ENCODE results near the gene AP4S1. TPM values are rescaled to one million over a fixed set of nuclear protein-coding genes. Genes with fewer than 3 reads are reported as not detected.

Gene AP4S1
- total RNA-seq, 1 experiment from 2014 or later, result 3.3 TPM

DNA sequence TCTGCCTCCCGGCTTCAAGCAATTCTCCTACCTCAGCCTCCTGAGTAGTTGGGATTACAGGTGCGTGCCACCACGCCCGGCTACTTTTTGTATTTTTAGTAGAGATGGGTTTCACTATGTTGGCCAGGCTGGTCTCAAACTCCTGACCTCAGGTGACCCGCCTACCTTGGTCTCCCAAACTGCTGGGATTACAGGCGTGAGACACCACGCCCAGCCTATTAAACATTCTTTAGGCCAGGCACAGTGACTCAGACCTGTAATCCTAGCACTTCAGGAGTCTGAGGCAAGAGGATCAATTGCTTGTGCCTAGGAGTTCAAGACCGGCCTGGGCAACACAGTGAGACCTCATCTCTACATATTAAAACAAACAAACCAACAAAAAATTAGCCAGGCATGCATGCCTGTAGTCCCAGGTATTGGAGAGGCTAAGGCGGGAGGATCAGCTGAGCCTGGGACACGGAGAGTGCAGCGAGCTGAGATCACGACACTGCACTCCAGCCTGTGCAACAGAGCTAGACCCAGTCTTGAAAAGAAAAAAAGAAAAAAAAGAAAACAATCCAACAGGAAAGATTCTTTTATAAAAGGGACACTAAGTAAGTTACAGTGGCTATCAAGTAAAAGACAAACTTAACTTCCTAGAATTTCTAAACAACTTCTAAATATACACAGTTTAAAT, 111.9 kb downstream of the AP4S1 start:
- in situ Hi-C loops (cut with HindIII; ENCODE audit: low pct_unique_long_range_greater_than_20kb, low sequenced_read_pairs), result no loop called here
- H3K4me3 ChIP-seq (ENCODE audit: low read depth in 2 of 2, low read length in 2 of 2), result no peak overlapping the region
- CTCF ChIA-PET, result no interaction called here
- no TSS peak for BruUV-seq (replicated peaks)
- no peak overlapping the region for H3K27ac ChIP-seq (ENCODE audit: low read length)
- DNase-seq (ENCODE audit: low read depth, low spot score) (no peak), ATAC-seq (no peak)
- peaks cover 47% of the 10 kb centered on the region for H3K36me3 ChIP-seq (ENCODE audit: control insufficient read depth, insufficient read depth, low read length)
- H3K27me3 ChIP-seq (ENCODE audit: control insufficient read depth, insufficient read depth, low read length), result no peaks in the 10 kb centered on the region
- H3K9me3 ChIP-seq (ENCODE audit: control insufficient read depth, insufficient read depth, low read depth, low read length), result no peaks in the 10 kb centered on the region
- POLR2A ChIA-PET, result no interaction called here
- no peaks in the 10 kb centered on the region for H3K4me1 ChIP-seq (ENCODE audit: control insufficient read depth, insufficient read depth, low read length)
- intact Hi-C loops (cut with micrococcal nuclease; ENCODE audit: unreplicated experiment), result no loop called here
- no peak for TF ChIP-seq TCF7L2 (IDR thresholded peaks at IDR 0.05; ENCODE audit: low read depth, low read length)
- TF ChIP-seq, protein P1, sequence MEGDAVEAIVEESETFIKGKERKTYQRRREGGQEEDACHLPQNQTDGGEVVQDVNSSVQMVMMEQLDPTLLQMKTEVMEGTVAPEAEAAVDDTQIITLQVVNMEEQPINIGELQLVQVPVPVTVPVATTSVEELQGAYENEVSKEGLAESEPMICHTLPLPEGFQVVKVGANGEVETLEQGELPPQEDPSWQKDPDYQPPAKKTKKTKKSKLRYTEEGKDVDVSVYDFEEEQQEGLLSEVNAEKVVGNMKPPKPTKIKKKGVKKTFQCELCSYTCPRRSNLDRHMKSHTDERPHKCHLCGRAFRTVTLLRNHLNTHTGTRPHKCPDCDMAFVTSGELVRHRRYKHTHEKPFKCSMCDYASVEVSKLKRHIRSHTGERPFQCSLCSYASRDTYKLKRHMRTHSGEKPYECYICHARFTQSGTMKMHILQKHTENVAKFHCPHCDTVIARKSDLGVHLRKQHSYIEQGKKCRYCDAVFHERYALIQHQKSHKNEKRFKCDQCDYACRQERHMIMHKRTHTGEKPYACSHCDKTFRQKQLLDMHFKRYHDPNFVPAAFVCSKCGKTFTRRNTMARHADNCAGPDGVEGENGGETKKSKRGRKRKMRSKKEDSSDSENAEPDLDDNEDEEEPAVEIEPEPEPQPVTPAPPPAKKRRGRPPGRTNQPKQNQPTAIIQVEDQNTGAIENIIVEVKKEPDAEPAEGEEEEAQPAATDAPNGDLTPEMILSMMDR (IDR thresholded peaks at IDR 0.05), result no peak
- TF ChIP-seq, protein P2, sequence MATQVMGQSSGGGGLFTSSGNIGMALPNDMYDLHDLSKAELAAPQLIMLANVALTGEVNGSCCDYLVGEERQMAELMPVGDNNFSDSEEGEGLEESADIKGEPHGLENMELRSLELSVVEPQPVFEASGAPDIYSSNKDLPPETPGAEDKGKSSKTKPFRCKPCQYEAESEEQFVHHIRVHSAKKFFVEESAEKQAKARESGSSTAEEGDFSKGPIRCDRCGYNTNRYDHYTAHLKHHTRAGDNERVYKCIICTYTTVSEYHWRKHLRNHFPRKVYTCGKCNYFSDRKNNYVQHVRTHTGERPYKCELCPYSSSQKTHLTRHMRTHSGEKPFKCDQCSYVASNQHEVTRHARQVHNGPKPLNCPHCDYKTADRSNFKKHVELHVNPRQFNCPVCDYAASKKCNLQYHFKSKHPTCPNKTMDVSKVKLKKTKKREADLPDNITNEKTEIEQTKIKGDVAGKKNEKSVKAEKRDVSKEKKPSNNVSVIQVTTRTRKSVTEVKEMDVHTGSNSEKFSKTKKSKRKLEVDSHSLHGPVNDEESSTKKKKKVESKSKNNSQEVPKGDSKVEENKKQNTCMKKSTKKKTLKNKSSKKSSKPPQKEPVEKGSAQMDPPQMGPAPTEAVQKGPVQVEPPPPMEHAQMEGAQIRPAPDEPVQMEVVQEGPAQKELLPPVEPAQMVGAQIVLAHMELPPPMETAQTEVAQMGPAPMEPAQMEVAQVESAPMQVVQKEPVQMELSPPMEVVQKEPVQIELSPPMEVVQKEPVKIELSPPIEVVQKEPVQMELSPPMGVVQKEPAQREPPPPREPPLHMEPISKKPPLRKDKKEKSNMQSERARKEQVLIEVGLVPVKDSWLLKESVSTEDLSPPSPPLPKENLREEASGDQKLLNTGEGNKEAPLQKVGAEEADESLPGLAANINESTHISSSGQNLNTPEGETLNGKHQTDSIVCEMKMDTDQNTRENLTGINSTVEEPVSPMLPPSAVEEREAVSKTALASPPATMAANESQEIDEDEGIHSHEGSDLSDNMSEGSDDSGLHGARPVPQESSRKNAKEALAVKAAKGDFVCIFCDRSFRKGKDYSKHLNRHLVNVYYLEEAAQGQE (IDR thresholded peaks at IDR 0.05; ENCODE audit: insufficient read depth in 1 of 2, low read depth in 2 of 2, low read length in 1 of 2), result no peak

DNA sequence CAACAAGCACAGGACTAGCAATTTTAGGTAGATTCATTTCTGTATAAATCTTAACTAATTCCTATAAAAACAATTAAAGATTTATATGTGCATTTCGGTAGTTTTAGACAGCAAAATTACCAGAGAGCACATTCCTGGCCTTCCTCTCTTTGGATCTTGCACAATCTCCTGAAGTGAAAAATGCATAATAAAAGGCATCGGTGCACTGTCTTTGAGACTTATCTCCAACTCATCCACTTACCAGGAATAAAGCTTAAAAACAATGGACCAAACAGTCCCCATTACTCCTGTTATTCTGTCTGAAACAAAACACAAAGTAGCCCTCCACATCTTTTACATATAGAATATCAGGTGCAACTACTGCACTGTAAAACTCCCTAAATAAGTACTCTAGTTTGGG, 112.9 kb downstream of the AP4S1 start:
- intact Hi-C loops (cut with micrococcal nuclease; ENCODE audit: unreplicated experiment) (no loop called here), in situ Hi-C loops (cut with HindIII; ENCODE audit: low pct_unique_long_range_greater_than_20kb, low sequenced_read_pairs) (no loop called here)
- BruUV-seq (replicated peaks), result no TSS peak
- H3K9me3 ChIP-seq (ENCODE audit: control insufficient read depth, insufficient read depth, low read depth, low read length), result no peaks in the 10 kb centered on the region
- no peak for DNase-seq (ENCODE audit: low read depth, low spot score)
- ChIA-PET CTCF (no interaction called here), POLR2A (no interaction called here)
- H3K4me1 ChIP-seq (ENCODE audit: control insufficient read depth, insufficient read depth, low read length), result no peaks in the 10 kb centered on the region
- TF ChIP-seq, protein P1 (IDR thresholded peaks at IDR 0.05), result no peak
- no peak for TF ChIP-seq POLR2AphosphoS5 (IDR thresholded peaks at IDR 0.05; ENCODE audit: low read depth, low read length)
- H3K27me3 ChIP-seq (ENCODE audit: control insufficient read depth, insufficient read depth, low read length), result no peaks in the 10 kb centered on the region
- no peak overlapping the region for H3K4me3 ChIP-seq (ENCODE audit: low read depth in 2 of 2, low read length in 2 of 2)
- H3K36me3 ChIP-seq (ENCODE audit: control insufficient read depth, insufficient read depth, low read length), result peaks cover 38% of the 10 kb centered on the region
- no peak for ATAC-seq
- H3K27ac ChIP-seq (ENCODE audit: low read length), result no peak overlapping the region

Data from Panc1 (cell line).